HG02588 (cell line): Measurements from ENCODE around the gene HSDL1.

ENCODE experiments used
- ATAC-seq: cut with Tn5 transposase; IDR thresholded peaks from one replicate; pipeline ENCODE4 v1.9.1; 2021; ENCODE audit warnings: mild to moderate bottlenecking, moderate library complexity; ENCODE audit not compliant: unreplicated experiment

Gene HSDL1

DNA sequence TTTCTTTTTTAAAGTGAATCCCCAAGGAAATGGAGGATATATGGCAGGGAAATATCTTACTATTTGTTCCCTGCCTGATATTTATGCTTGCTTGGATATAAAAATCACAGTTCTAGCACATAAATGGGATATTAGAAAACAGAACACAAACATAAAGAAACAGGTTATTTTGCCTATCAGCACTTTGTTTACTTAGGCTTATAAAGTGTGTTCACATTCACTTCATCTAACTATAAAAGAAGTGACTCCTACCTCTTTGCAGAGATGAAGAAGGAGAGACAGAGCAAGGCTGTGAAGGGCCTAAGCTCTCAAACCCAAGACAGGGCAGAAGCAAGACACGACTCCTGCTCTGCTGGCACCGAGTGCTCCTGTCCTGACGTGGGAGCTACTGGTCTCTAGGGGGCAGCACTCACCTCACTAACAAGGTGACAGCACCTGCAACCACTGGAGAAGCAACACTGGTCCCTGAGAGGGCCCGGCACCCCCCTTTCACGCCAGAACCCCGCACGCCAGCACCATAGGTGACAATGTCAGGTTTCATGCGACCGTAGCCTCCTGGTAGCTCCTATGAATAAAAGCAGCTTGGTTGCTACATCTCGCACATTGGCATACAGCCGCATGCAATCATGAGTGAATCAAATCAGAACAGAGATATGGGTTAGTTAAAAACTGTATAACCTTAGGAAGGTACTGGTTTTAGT, 60.3 kb downstream of the HSDL1 start:
- no peak for ATAC-seq

DNA sequence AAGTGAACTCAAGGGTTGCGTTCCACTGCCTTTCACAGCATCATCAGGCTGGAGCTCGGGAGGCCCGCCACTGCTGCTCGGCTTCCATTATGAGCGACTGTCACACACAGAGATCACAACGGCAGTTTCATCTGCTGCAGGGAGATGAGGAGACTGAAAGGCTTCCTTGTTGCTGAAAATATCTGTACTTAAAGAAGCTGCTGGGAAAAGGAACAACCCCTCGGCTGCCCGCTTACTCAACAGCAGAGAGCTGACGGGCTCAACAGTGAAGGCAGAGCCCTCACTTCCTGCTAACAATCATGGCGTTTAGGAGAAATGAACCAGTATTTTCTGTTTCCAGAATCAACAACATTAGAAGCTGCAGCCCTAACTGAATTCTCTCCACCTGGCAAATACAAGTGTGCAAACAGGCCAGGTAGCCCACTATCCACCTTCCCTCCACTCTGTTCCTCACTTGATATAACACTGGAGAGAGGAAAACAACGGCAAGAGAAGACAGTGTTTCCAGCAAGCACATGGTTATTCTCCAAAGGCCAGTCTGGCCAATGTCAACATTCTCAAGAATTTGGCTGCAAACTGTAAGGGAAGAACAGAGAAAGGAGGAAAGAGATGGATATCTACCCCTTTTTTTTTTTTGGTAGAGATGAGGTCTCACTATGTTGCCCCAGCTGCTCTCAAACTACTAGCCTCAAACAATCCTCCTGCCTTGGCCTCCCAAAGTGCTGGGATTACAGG, 62.0 kb downstream of the HSDL1 start:
- no peak for ATAC-seq

DNA sequence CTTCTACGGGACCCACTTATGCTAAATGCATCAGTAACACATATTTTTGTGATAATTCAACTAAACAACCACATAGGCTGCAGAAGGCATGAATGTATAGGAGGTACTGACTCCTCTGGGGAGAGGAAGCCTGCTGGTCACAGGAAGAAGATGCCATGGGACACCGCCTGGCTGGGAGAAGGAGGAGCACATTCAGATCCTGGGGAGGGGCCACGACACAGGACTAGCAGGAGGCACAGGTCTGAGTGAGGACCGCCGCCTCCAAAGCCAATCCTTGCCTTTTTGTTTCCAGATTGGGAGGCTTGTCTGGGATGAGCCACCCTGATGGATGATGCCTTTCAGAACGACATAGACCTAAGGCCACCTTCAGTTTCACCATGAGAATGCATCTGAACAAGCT, 62.9 kb downstream of the HSDL1 start:
- ATAC-seq: no peak

DNA sequence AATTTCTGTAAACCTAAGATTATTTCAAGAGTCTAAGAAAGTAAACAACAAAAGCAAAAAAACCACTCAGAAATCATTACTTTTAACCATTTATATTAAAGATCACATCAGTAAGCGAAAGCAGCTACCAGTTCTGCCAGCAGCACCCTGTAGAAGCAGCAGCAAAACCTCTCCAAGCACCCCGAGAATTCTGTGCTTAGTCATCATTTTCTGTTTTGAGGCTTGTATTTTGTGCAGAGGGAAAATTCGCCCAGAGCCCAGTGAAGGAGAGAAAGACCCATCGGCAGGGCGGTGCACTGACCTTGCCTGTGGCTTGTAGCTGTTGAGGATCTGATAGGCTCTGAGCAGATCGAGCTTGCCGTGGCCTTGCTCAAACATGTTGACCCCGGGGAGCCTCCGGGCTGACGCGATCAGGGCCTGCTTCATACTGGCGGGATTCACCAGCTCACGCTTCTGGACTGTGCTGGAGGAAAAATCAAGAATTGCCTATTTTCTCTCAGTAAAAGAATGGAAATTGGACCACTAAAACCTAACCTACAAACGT, 63.5 kb downstream of the HSDL1 start:
- no peak for ATAC-seq

DNA sequence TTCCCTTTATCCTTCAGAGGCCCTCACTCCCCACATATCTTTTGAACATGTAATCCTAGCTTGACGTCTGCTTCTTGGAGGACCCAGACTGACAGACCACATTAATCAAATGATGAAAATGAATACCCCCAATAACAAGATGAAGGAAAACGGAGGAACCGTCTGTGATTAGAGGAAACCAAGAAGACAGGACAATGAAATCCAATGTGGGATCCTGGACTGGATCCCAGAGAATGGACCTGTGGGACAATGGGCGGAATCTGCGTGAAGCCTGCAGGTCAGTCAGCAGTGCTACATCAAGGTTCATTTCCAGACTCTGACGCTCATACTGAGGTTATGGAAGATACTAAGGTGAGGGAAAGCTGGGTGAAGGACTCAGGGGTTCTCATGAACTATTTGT, 64.2 kb downstream of the HSDL1 start:
- ATAC-seq: no peak

DNA sequence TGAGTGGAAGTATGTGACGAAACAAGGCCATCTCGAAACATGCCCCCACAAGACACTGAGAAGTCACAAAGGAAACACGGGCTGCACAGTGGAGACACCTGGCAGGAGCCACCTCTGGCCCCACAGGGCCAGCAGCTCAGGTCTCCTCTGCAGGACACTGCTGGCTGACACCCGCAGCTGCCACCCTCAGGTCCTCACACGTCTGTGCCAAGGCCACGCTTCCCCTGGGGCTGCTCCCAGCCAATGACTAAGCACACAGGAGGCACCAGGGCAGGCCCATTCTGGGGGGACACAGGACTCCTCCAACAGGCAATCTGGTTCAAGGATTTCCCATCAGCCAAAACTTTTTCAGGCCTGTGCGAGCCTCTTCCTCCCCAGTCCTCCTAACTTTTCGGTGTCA, 64.6 kb downstream of the HSDL1 start:
- no peak for ATAC-seq

DNA sequence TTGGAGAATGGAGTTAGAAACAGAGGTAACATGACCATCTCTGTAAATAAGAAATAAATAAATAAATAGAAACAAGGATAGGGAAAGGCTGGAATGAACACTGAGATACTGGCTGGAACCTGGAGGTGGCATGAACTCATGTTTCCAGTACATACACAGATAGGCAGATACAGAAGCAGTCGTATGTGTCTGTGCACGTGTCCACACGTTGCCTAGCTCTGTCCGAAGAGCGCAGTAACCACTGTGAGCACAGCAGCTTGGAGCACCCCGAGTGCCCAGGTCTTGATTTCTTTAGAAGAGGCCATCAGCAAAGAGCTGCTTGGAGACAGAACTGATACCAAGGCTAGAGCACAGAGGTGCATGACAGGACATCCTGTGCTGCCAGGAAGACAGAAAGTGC, 65.3 kb downstream of the HSDL1 start:
- no peak for ATAC-seq

DNA sequence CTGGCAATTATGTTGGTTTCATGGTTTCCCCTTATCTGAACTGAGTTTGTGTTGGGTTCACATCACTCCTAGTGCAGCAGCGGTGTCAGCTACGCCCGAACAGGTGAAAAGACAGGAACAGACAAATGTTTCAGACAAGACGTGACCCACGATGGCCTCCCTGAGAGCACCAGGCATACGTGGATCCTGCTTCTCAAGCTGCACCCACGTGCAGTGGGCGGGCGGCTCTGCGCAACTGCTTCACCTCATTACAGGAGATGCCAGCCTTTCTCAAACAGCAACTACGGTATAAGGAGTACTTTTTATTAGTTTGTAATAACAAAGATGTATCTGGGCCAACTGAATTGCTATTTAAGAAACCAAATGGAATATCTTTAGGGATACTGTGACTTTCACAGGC, 69.6 kb downstream of the HSDL1 start:
- ATAC-seq: no peak

DNA sequence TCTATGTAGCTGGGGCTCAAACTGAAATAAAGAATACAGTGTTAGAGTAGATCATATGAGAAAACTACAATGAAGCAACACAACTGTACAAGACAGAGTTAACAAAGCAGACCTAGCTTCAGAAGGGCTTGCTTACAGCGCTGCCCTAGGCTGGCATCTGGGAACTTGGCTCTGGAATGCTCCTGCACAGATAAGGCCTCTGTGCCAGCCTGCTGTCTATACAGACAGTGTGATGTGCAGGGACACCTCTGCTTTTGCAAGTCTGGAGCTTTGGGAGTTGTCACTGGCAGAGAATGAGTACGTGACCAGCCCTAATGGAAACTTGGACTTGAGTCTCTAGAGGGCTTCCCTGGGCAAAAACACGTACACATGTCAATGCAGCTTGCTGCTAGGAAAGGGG, 70.3 kb downstream of the HSDL1 start:
- ATAC-seq: no peak
